Spleen (tissue), 7 donors: ENCODE data around the gene KCNH5.

Experiments used
- CTCF ChIP-seq, 11 experiments: fragments of 200-600 bp in 7 of 11; fragments of 450-650 bp in 4 of 11; sonication (generic) in 4 of 11; IDR thresholded peaks in 8 of 11; conservative IDR thresholded peaks in 3 of 11; 1 replicate in 7 of 11; 2 replicates in 4 of 11; pipeline versions ENCODE4 v1.4.0 to v1.8.0; 2016 to 2021; ENCODE audit warnings: antibody characterized with exemption in 11 of 11, inconsistent platforms in 4 of 11, mild to moderate bottlenecking in 1 of 11
- POLR2A ChIP-seq, 3 donors: fragments of 450-650 bp; IDR thresholded peaks; one replicate each; pipeline ENCODE4 v1.5.1; 2017; ENCODE audit warnings: antibody characterized with exemption in 3 of 3, mild to moderate bottlenecking in 1 of 3
- POLR2AphosphoS5 ChIP-seq, 3 donors: sonication (generic); formaldehyde crosslinking; IDR thresholded peaks; one replicate each; pipeline ENCODE4 v1.5.1; 2017; ENCODE audit warnings: antibody characterized with exemption in 3 of 3
- donor health status: DM: no; HTN: no; CAD: no; lungs with moderate emphysema.
- donor health status: DM: no; HTN: no; CAD: no.
- donor health status: DM: no; HTN: no; CAD: no.

GRCh38 chr14:62800577-62800976 is 244.7 kb downstream of the KCNH5 start:
- TF ChIP-seq CTCF (IDR thresholded peaks at IDR 0.05 in 8 of 11, conservative IDR thresholded peaks at IDR 0.05 in 3 of 11): no peak
- no peak for TF ChIP-seq POLR2AphosphoS5 (IDR thresholded peaks at IDR 0.05)
- TF ChIP-seq POLR2A (IDR thresholded peaks at IDR 0.05): no peak
